HEK293 (cell line): ENCODE measurements around the gene POLL.

Experiments
- ZNF701 ChIP-seq: fragments of 450-650 bp; formaldehyde crosslinking; IDR thresholded peaks from 2 replicates; pipeline ENCODE4 v1.5.1; 2016; ENCODE audit warnings: missing biosample characterization, missing genetic modification characterization
- TF ChIP-seq, protein P1 (sequence below): fragments of 450-650 bp; formaldehyde crosslinking; IDR thresholded peaks from 2 replicates; pipeline ENCODE4 v1.5.1; 2017; ENCODE audit warnings: missing biosample characterization, missing genetic modification characterization
- TF ChIP-seq, protein P2 (sequence below): fragments of 450-650 bp; formaldehyde crosslinking; IDR thresholded peaks from 2 replicates; pipeline ENCODE4 v1.5.1; 2016; ENCODE audit warnings: missing biosample characterization, missing genetic modification characterization, low read depth

DNA sequence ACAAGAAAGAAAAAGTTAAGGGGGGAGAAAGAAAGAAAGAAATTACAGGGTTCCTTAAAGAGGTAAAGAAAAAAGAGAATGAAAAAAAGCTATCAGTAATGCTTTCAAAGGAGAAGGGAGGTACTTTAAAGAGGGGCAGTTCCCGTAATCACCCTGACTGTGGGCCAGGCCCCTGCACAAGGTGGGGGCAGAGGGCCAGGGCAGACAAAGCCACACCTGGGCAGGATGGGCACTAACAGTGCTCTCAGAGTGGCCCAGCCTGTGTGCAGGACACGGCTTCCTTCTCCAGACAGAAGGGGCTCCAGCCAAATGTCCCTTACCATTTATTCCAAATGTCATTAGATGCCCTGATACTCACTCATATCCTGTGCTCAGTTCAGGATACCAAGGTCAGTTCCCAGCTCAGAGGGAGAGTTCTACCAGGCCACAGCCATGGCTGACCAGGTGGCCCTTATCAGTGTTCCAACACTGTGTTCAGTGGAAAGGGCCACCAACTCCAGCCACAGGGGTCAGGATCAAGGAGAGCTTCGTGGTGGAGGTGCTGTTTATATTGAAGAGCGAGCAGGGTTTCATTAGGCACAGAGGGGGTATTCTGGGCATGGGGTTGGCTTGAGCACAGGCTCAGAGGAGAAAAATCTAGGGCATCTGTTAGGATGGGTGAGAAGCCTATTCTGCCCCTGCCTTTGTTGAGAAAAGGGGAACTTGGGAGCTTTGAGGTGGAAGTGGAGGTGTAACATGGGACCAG lies 29.9 kb upstream of the POLL start:
- TF ChIP-seq, protein P1, sequence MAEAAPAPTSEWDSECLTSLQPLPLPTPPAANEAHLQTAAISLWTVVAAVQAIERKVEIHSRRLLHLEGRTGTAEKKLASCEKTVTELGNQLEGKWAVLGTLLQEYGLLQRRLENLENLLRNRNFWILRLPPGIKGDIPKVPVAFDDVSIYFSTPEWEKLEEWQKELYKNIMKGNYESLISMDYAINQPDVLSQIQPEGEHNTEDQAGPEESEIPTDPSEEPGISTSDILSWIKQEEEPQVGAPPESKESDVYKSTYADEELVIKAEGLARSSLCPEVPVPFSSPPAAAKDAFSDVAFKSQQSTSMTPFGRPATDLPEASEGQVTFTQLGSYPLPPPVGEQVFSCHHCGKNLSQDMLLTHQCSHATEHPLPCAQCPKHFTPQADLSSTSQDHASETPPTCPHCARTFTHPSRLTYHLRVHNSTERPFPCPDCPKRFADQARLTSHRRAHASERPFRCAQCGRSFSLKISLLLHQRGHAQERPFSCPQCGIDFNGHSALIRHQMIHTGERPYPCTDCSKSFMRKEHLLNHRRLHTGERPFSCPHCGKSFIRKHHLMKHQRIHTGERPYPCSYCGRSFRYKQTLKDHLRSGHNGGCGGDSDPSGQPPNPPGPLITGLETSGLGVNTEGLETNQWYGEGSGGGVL (tag by site-specific recombination) = no peak
- TF ChIP-seq, protein P2, sequence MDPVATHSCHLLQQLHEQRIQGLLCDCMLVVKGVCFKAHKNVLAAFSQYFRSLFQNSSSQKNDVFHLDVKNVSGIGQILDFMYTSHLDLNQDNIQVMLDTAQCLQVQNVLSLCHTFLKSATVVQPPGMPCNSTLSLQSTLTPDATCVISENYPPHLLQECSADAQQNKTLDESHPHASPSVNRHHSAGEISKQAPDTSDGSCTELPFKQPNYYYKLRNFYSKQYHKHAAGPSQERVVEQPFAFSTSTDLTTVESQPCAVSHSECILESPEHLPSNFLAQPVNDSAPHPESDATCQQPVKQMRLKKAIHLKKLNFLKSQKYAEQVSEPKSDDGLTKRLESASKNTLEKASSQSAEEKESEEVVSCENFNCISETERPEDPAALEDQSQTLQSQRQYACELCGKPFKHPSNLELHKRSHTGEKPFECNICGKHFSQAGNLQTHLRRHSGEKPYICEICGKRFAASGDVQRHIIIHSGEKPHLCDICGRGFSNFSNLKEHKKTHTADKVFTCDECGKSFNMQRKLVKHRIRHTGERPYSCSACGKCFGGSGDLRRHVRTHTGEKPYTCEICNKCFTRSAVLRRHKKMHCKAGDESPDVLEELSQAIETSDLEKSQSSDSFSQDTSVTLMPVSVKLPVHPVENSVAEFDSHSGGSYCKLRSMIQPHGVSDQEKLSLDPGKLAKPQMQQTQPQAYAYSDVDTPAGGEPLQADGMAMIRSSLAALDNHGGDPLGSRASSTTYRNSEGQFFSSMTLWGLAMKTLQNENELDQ (tag by site-specific recombination) = no peak
- no peak for TF ChIP-seq ZNF701 (tag by site-specific recombination)
